IMR-90 (cell line): ENCODE results near the gene LTO1. TPM values are rescaled to one million over a fixed set of nuclear protein-coding genes. Genes with fewer than 3 reads are reported as not detected.
A peak's percentile ranks its signal among the peaks of the same experiment; 100 is the strongest.

Experiments
- ATAC-seq: fragments of 200-7000 bp; cut with Tn5 transposase; 2 replicates; pipeline ENCODE4 v1.9.1; 2020; ENCODE audit warnings: low read depth, mild to moderate bottlenecking, moderate library complexity
- BruUV-seq: library from RNA; stranded (reverse); fragments of 400-500 nt; replicated peaks from 2 replicates; lab custom pipeline; 2021; lab: Mats Ljungman, UMichigan
- CTCF ChIA-PET: fragments of 300-600 bp; formaldehyde crosslinking; extraction: SDS; loops from one replicate; lab custom pipeline; 2021; ENCODE audit warnings: antibody characterized with exemption; lab: Yijun Ruan, JAX
- POLR2A ChIA-PET: fragments of 300-600 bp; sonication (Branson Sonifier 250); formaldehyde crosslinking; loops from one replicate; lab custom pipeline; 2022; ENCODE audit warnings: antibody characterized with exemption; ENCODE audit not compliant: unreplicated experiment; lab: Charles Lee
- DNase-seq: peaks from one replicate; pipeline ENCODE4 v3.0.0; 2013
- H2AFZ ChIP-seq: replicated peaks from 2 replicates; pipeline ENCODE3; 2013; ENCODE audit warnings: low read length, mild to moderate bottlenecking; ENCODE audit not compliant: poor library complexity
- H2AK5ac ChIP-seq: 2 replicates; pipeline ENCODE4 v1.6.1; 2013; ENCODE audit warnings: low read depth, low read length, inconsistent platforms
- H2AK9ac ChIP-seq: replicated peaks from 2 replicates; pipeline ENCODE3; 2013; ENCODE audit warnings: mild to moderate bottlenecking, low read depth, low read length, moderate library complexity; ENCODE audit not compliant: poor library complexity
- H2BK120ac ChIP-seq: 2 replicates; pipeline ENCODE4 v1.6.1; 2013; ENCODE audit warnings: low read depth, low read length, inconsistent platforms
- H2BK15ac ChIP-seq: 3 replicates; pipeline ENCODE4 v1.6.1; 2013; ENCODE audit warnings: low read depth, low read length, inconsistent platforms
- H2BK20ac ChIP-seq: 2 replicates; pipeline ENCODE4 v1.6.1; 2013; ENCODE audit warnings: low read depth, mild to moderate bottlenecking, inconsistent platforms, low read length, moderate library complexity
- H2BK5ac ChIP-seq: 2 replicates; pipeline ENCODE4 v1.6.1; 2013; ENCODE audit warnings: mild to moderate bottlenecking, low read depth, low read length, inconsistent platforms; ENCODE audit not compliant: poor library complexity, severe bottlenecking
- H3K14ac ChIP-seq: replicated peaks from 2 replicates; pipeline ENCODE4 v1.6.1; 2013; ENCODE audit warnings: low read depth, low read length, inconsistent platforms
- H3K18ac ChIP-seq: 2 replicates; pipeline ENCODE4 v1.6.1; 2013; ENCODE audit warnings: low read depth, low read length, control low read depth
- H3K23ac ChIP-seq: 2 replicates; pipeline ENCODE4 v1.6.1; 2013; ENCODE audit warnings: low read depth, low read length, inconsistent platforms
- H3K27ac ChIP-seq: 2 replicates; pipeline ENCODE4 v1.5.1; 2013; ENCODE audit warnings: mild to moderate bottlenecking, control low read depth, low read length; ENCODE audit not compliant: insufficient read depth
- H3K27me3 ChIP-seq: 2 replicates; pipeline ENCODE4 v1.6.1; 2013; ENCODE audit warnings: low read length; ENCODE audit not compliant: control insufficient read depth, insufficient read depth
- H3K36me3 ChIP-seq: 2 replicates; pipeline ENCODE4 v1.6.1; 2013; ENCODE audit warnings: low read length, mixed read lengths; ENCODE audit not compliant: control insufficient read depth, insufficient read depth
- H3K4ac ChIP-seq: 2 replicates; pipeline ENCODE4 v1.6.1; 2013; ENCODE audit warnings: low read depth, low read length, inconsistent platforms
- H3K4me1 ChIP-seq: 2 replicates; pipeline ENCODE4 v1.6.1; 2013; ENCODE audit warnings: low read length, mixed read lengths; ENCODE audit not compliant: control insufficient read depth, insufficient read depth
- H3K4me2 ChIP-seq: 2 replicates; pipeline ENCODE4 v1.6.1; 2013; ENCODE audit warnings: low read depth, mild to moderate bottlenecking, control low read depth, low read length, moderate library complexity
- H3K4me3 ChIP-seq: 2 replicates; pipeline ENCODE4 v1.5.1; 2013; ENCODE audit warnings: low read depth, mild to moderate bottlenecking, control low read depth, low read length, moderate library complexity; ENCODE audit not compliant: insufficient read depth
- H3K56ac ChIP-seq: 2 replicates; pipeline ENCODE4 v1.6.1; 2013; ENCODE audit warnings: low read length, inconsistent platforms; ENCODE audit not compliant: insufficient read depth; ENCODE audit errors: extremely low read depth
- H3K79me1 ChIP-seq, 2 experiments: 2 replicates each; pipeline ENCODE4 v1.6.1; 2013; ENCODE audit warnings: low read length in 2 of 2, inconsistent platforms in 1 of 2, low read depth in 1 of 2
- H3K9ac ChIP-seq: 2 replicates; pipeline ENCODE4 v1.6.1; 2013; ENCODE audit warnings: low read depth, low read length, control low read depth
- H3K9me1 ChIP-seq: 2 replicates; pipeline ENCODE4 v1.6.1; 2013; ENCODE audit warnings: low read length, inconsistent platforms; ENCODE audit not compliant: insufficient read depth
- H3K9me3 ChIP-seq: 2 replicates; pipeline ENCODE4 v1.6.1; 2013; ENCODE audit warnings: low read length; ENCODE audit not compliant: control insufficient read depth, insufficient read depth
- H4K20me1 ChIP-seq: 2 replicates; pipeline ENCODE4 v1.6.1; 2013; ENCODE audit warnings: low read length, inconsistent platforms; ENCODE audit not compliant: insufficient read depth
- H4K5ac ChIP-seq: 2 replicates; pipeline ENCODE4 v1.6.1; 2013; ENCODE audit warnings: mild to moderate bottlenecking, low read depth, low read length, control low read depth
- H4K8ac ChIP-seq, 2 experiments: 2 replicates each; pipeline ENCODE4 v1.6.1; 2013; ENCODE audit warnings: low read depth in 2 of 2, low read length in 2 of 2, control low read depth in 1 of 2, inconsistent platforms in 1 of 2
- H4K91ac ChIP-seq: 2 replicates; pipeline ENCODE4 v1.6.1; 2013; ENCODE audit warnings: low read depth, low read length, inconsistent platforms; ENCODE audit not compliant: insufficient read depth
- CHD1 ChIP-seq: IDR thresholded peaks from 2 replicates; pipeline ENCODE4 v1.6.1; 2012; ENCODE audit warnings: low read depth, low read length, improper control_type of control experiment
- FOS ChIP-seq: fragments of 150-350 bp; IDR thresholded peaks from 2 replicates; pipeline ENCODE4 v1.6.1; 2016; ENCODE audit warnings: low read depth, low read length
- WGBS, 2 experiments: methylation state at CpG; one replicate each; pipeline versions ENCODE4 v1.1.5 to v1.1.7; 2013; ENCODE audit warnings: missing lambda C conversion rate in 2 of 2; ENCODE audit not compliant: insufficient read length in 1 of 2; ENCODE audit errors: extremely low coverage in 2 of 2; 5-methylcytosine and 5-hydroxymethylcytosine counted together
- dilution Hi-C: fragments of 300-500 bp; cut with HindIII; formaldehyde crosslinking; loops from one replicate; pipeline ENCODE4 v1.14.3; 2018; ENCODE audit warnings: low sequenced_read_pairs; ENCODE audit not compliant: unreplicated experiment
- in situ Hi-C: fragments of 300-500 bp; cut with MboI; formaldehyde crosslinking; loops from 3 replicates; pipeline ENCODE4 v1.14.3; 2019; ENCODE audit warnings: low sequenced_read_pairs, inconsistent platforms, mixed read lengths
- intact Hi-C: fragments of 100-400 bp; cut with micrococcal nuclease; formaldehyde crosslinking; loops from 2 replicates; pipeline ENCODE4 v1.10.0; 2022
- polyA plus RNA-seq, 3 experiments: library from polyadenylated mRNA; depleted of rRNA; stranded (reverse); fragments of >200 nt; gene quantifications; 2 replicates each; pipeline ENCODE4 v1.2.3, GENCODE V29; 2012; ENCODE audit warnings: low replicate concordance in 1 of 3
- total RNA-seq: library from RNA; depleted of rRNA; stranded (reverse); fragments of >200 nt; gene quantifications from 2 replicates; pipeline ENCODE4 v1.2.3, GENCODE V29; 2012

LTO1 gene
- total and polyA plus RNA-seq, 2 of the 4 experiments (the other 2 are of a cell fraction): 8.2 to 23.5 TPM

GRCh38 chr11:69625476-69625875 lies 49.7 kb downstream of the LTO1 start:
- in situ Hi-C loops: no loop called here

More at GRCh38 chr11:69625476-69625875, 49.7 kb downstream of the LTO1 start:
- Histone ChIP-seq H4K20me1 (no peaks in the 10 kb centered on the region), H3K4me1 (peaks cover 2% of the 10 kb centered on the region; the same call in 1 of the 2 replicates), H2AK5ac (no peak overlapping the region), H4K91ac (no peak overlapping the region), H3K4me2 (no peak overlapping the region), H4K5ac (no peak overlapping the region), H3K14ac (no peak overlapping the region), H4K8ac (no peak overlapping the region), H3K23ac (no peak overlapping the region), H3K79me1 (no peaks in the 10 kb centered on the region), H3K4me3 (no peak overlapping the region), H2BK15ac (no peak overlapping the region), H3K4ac (no peak overlapping the region), H2AK9ac (no peak overlapping the region), H3K9me3 (peaks cover 10% of the 10 kb centered on the region), H3K9ac (no peak overlapping the region), H3K18ac (no peak overlapping the region), H2BK120ac (no peak overlapping the region), H3K56ac (no peak overlapping the region), H2AFZ (peak overlapping the region; percentile 35), H3K36me3 (no peaks in the 10 kb centered on the region), H3K9me1 (peaks cover 3% of the 10 kb centered on the region; the same call in 1 of the 2 replicates), H3K27ac (no peak overlapping the region), H2BK5ac (no peak overlapping the region), H2BK20ac (no peak overlapping the region), H3K27me3 (no peaks in the 10 kb centered on the region; the same call in 1 of the 2 replicates)
- DNase-seq (no peak), ATAC-seq (no peak)
- WGBS, 2 experiments: 85% methylated on average over 6 of the region's 10 CpGs; no CpG with 5 or more reads in 1 of the 2 experiments
- ChIA-PET CTCF (no interaction called here), POLR2A (no interaction called here)
- intact Hi-C loops: no loop called here
- no TSS peak for BruUV-seq
- TF ChIP-seq CHD1 (no peak), FOS (no peak)
- dilution Hi-C loops: no loop called here
